ENCODE results near the gene KDM5C. TPM values are rescaled to one million over a fixed set of nuclear protein-coding genes. Genes with fewer than 3 reads are reported as not detected.

KDM5C gene
- total and polyA plus RNA-seq, 9 of the 15 experiments (the other 6 are each of a cell fraction or from before 2014, with no cell fraction given), result 0.62 to 136 (median 52.4) TPM

DNA sequence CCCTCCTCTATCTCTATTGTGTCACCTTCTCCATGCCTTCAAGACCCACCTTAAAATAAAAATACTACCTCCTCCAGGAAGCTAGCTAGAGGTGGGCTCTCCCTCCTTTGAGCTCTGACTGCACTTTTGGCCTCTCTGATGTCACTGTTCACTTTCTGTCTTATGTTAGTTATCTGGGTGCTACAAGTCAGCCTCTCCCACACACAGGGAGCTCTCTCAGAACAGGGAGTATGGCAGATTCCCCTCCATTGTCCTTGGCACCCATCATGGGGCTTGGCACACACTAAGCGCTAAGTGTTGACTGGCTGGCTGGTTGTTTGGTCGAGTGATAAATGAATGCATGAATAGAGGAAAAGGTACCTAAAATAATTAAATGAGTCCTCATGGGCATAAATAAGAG lies 21.2 kb upstream of the KDM5C start (continued):
- TF ChIP-seq, protein P1, sequence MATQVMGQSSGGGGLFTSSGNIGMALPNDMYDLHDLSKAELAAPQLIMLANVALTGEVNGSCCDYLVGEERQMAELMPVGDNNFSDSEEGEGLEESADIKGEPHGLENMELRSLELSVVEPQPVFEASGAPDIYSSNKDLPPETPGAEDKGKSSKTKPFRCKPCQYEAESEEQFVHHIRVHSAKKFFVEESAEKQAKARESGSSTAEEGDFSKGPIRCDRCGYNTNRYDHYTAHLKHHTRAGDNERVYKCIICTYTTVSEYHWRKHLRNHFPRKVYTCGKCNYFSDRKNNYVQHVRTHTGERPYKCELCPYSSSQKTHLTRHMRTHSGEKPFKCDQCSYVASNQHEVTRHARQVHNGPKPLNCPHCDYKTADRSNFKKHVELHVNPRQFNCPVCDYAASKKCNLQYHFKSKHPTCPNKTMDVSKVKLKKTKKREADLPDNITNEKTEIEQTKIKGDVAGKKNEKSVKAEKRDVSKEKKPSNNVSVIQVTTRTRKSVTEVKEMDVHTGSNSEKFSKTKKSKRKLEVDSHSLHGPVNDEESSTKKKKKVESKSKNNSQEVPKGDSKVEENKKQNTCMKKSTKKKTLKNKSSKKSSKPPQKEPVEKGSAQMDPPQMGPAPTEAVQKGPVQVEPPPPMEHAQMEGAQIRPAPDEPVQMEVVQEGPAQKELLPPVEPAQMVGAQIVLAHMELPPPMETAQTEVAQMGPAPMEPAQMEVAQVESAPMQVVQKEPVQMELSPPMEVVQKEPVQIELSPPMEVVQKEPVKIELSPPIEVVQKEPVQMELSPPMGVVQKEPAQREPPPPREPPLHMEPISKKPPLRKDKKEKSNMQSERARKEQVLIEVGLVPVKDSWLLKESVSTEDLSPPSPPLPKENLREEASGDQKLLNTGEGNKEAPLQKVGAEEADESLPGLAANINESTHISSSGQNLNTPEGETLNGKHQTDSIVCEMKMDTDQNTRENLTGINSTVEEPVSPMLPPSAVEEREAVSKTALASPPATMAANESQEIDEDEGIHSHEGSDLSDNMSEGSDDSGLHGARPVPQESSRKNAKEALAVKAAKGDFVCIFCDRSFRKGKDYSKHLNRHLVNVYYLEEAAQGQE (IDR thresholded peaks at IDR 0.05; ENCODE audit: borderline replicate concordance), result no peak
- TF ChIP-seq, protein P1 (CRISPR knock-in tag; IDR thresholded peaks at IDR 0.05; ENCODE audit: low read depth), result no peak
- TF ChIP-seq ZBTB8A (IDR thresholded peaks at IDR 0.05; ENCODE audit: partially characterized antibody), result no peak
- no peak for TF ChIP-seq RAD51 (IDR thresholded peaks at IDR 0.05; ENCODE audit: borderline replicate concordance, low read depth)
- TF ChIP-seq CBX1 (IDR thresholded peaks at IDR 0.05; ENCODE audit: low read depth), result no peak
